Panc1 (cell line): ENCODE data around the gene LRRC9.

Experiments
- CTCF ChIP-seq: fragments of 450-650 bp; IDR thresholded peaks from 2 replicates; pipeline ENCODE4 v1.5.1; 2017; ENCODE audit warnings: mild to moderate bottlenecking
- POLR2AphosphoS5 ChIP-seq: IDR thresholded peaks from 2 replicates; pipeline ENCODE4 v1.6.1; 2012; ENCODE audit warnings: mild to moderate bottlenecking, low read depth, low read length, moderate library complexity
- REST ChIP-seq, 2 experiments: IDR thresholded peaks; 2 replicates each; pipeline ENCODE4 v1.6.1; 2011 to 2012; ENCODE audit warnings: low read depth in 2 of 2, control low read depth in 1 of 2, low read length in 1 of 2, mild to moderate bottlenecking in 1 of 2, moderate library complexity in 1 of 2; ENCODE audit not compliant: insufficient read depth in 1 of 2
- SIN3A ChIP-seq: IDR thresholded peaks from 2 replicates; pipeline ENCODE4 v1.6.1; 2012; ENCODE audit warnings: low read depth, mild to moderate bottlenecking, low read length, moderate library complexity, borderline replicate concordance; ENCODE audit not compliant: insufficient read depth
- TCF7L2 ChIP-seq: IDR thresholded peaks from 2 replicates; pipeline ENCODE4 v1.6.1; 2011; ENCODE audit warnings: mild to moderate bottlenecking, low read depth, low read length, inconsistent platforms

GRCh38 chr14:60051721-60052221, 131.8 kb downstream of the LRRC9 start:
- no peak for TF ChIP-seq REST (IDR thresholded peaks at IDR 0.05; ENCODE audit: insufficient read depth in 1 of 2, low read depth in 2 of 2, low read length in 1 of 2)
- no peak for TF ChIP-seq CTCF
- TF ChIP-seq POLR2AphosphoS5 = no peak
- TF ChIP-seq TCF7L2 = no peak
- no peak for TF ChIP-seq SIN3A
